ENCODE measurements around the gene PAGR1.

PAGR1 gene

GRCh38 chr16:29811170-29811895 lies 4.6 kb upstream of the PAGR1 start:
- TF ChIP-seq, protein P1, sequence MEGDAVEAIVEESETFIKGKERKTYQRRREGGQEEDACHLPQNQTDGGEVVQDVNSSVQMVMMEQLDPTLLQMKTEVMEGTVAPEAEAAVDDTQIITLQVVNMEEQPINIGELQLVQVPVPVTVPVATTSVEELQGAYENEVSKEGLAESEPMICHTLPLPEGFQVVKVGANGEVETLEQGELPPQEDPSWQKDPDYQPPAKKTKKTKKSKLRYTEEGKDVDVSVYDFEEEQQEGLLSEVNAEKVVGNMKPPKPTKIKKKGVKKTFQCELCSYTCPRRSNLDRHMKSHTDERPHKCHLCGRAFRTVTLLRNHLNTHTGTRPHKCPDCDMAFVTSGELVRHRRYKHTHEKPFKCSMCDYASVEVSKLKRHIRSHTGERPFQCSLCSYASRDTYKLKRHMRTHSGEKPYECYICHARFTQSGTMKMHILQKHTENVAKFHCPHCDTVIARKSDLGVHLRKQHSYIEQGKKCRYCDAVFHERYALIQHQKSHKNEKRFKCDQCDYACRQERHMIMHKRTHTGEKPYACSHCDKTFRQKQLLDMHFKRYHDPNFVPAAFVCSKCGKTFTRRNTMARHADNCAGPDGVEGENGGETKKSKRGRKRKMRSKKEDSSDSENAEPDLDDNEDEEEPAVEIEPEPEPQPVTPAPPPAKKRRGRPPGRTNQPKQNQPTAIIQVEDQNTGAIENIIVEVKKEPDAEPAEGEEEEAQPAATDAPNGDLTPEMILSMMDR (IDR thresholded peaks at IDR 0.05; ENCODE audit: control insufficient read depth, extremely low read depth, insufficient read depth): no peak
- peak overlapping the region; percentile 57 for H3K4me3 ChIP-seq (ENCODE audit: low read depth, low read length)
- peak; percentile 86 for DNase-seq (ENCODE audit: low read depth)

- DNase-seq (ENCODE audit: low read depth): no peak
- TF ChIP-seq, protein P1 (IDR thresholded peaks at IDR 0.05; ENCODE audit: control insufficient read depth, extremely low read depth, insufficient read depth): no peak
- H3K4me3 ChIP-seq (ENCODE audit: low read depth, low read length): peak within 1 kb of the TSS; percentile 57
Observed at GRCh38 chr16:29811896-29812665, 3.9 kb upstream of the PAGR1 start, which contains the start of gene PRRT2. Gene PRRT2, plus strand, starts transcription at chr16:29812193. Its CDS starts 862 bp downstream, at chr16:29813055.

GRCh38 chr16:29812754-29813643 lies 3.0 kb upstream of the PAGR1 start:
- H3K4me3 ChIP-seq (ENCODE audit: low read depth, low read length): peak overlapping the region; percentile 57

GRCh38 chr16:29813644-29814562 lies 2.0 kb upstream of the PAGR1 start:
- DNase-seq (ENCODE audit: low read depth): no peak
- no peak overlapping the region for H3K4me3 ChIP-seq (ENCODE audit: low read depth, low read length)
- TF ChIP-seq, protein P1 (IDR thresholded peaks at IDR 0.05; ENCODE audit: control insufficient read depth, extremely low read depth, insufficient read depth): no peak

More at GRCh38 chr16:29812754-29813643, 3.0 kb upstream of the PAGR1 start:
- TF ChIP-seq, protein P1 (IDR thresholded peaks at IDR 0.05; ENCODE audit: control insufficient read depth, extremely low read depth, insufficient read depth): no peak
- DNase-seq (ENCODE audit: low read depth): no peak

- no peak overlapping the region; the same call in 1 of the 2 replicates for H3K4me3 ChIP-seq (ENCODE audit: low read depth, low read length)
- no peak for DNase-seq (ENCODE audit: low read depth)
- TF ChIP-seq, protein P1 (IDR thresholded peaks at IDR 0.05; ENCODE audit: control insufficient read depth, extremely low read depth, insufficient read depth): no peak
Observed at GRCh38 chr16:29814592-29814991, 1.4 kb upstream of the PAGR1 start.
